Neural progenitor cell (in vitro differentiated cells): ENCODE data around the gene PRSS3. TPM values are rescaled to one million over a fixed set of nuclear protein-coding genes. Genes with fewer than 3 reads are reported as not detected.
"Not testable (repeated sequence)": the region's sequence is repeated elsewhere in the genome, so short reads cannot be mapped to it uniquely, and the experiment has no call there.

ENCODE experiments used
- DNase-seq: peaks from one replicate; pipeline ENCODE4 v3.0.0-alpha.2; 2016; ENCODE audit warnings: low spot score
- H2AFZ ChIP-seq: fragments of 200-600 bp; sonication (generic); replicated peaks from 2 replicates; pipeline ENCODE4 v1.6.1; 2016; ENCODE audit warnings: antibody characterized with exemption
- H3F3A ChIP-seq: fragments of 200-600 bp; sonication (generic); 2 replicates; pipeline ENCODE4 v1.6.1; 2016; ENCODE audit warnings: antibody characterized with exemption, low read depth
- H3K27ac ChIP-seq: fragments of 200-600 bp; sonication (generic); 2 replicates; pipeline ENCODE4 v1.5.1; 2016; ENCODE audit warnings: mild to moderate bottlenecking
- H3K27me3 ChIP-seq: fragments of 200-600 bp; sonication (generic); 2 replicates; pipeline ENCODE4 v1.6.1; 2016; ENCODE audit warnings: mild to moderate bottlenecking, moderate library complexity
- H3K36me3 ChIP-seq: fragments of 200-600 bp; sonication (generic); 2 replicates; pipeline ENCODE4 v1.5.1; 2016
- H3K4me1 ChIP-seq: fragments of 200-600 bp; sonication (generic); 2 replicates; pipeline ENCODE4 v1.6.1; 2016; ENCODE audit warnings: mixed run types
- H3K4me2 ChIP-seq: fragments of 200-600 bp; sonication (generic); 2 replicates; pipeline ENCODE4 v1.6.1; 2016
- H3K4me3 ChIP-seq: fragments of 200-600 bp; sonication (generic); 2 replicates; pipeline ENCODE4 v1.5.1; 2016
- H3K79me2 ChIP-seq: fragments of 200-600 bp; sonication (generic); 2 replicates; pipeline ENCODE4 v1.6.1; 2016; ENCODE audit warnings: low read depth
- H3K9ac ChIP-seq: fragments of 200-600 bp; sonication (generic); 2 replicates; pipeline ENCODE4 v1.6.1; 2016
- H3K9me3 ChIP-seq: fragments of 200-600 bp; sonication (generic); 2 replicates; pipeline ENCODE4 v1.5.1; 2016; ENCODE audit warnings: low read depth
- H4K20me1 ChIP-seq: fragments of 200-600 bp; sonication (generic); 2 replicates; pipeline ENCODE4 v1.6.1; 2016; ENCODE audit warnings: low read depth
- H3K27ac Mint-ChIP-seq: 3 replicates; pipeline ENCODE4 v1.8.0; 2021; ENCODE audit warnings: mixed read lengths
- H3K27me3 Mint-ChIP-seq: 2 replicates; pipeline ENCODE4 v1.8.0; 2022; ENCODE audit warnings: low read depth, mild to moderate bottlenecking, inconsistent platforms, moderate library complexity, mixed read lengths; ENCODE audit not compliant: insufficient read depth
- H3K36me3 Mint-ChIP-seq: 3 replicates; pipeline ENCODE4 v1.8.0; 2021; ENCODE audit warnings: mixed read lengths
- H3K4me1 Mint-ChIP-seq: 3 replicates; pipeline ENCODE4 v1.8.0; 2021; ENCODE audit warnings: mixed read lengths
- H3K4me3 Mint-ChIP-seq: 3 replicates; pipeline ENCODE4 v1.8.0; 2021; ENCODE audit warnings: mild to moderate bottlenecking, moderate library complexity, mixed read lengths
- H3K9me3 Mint-ChIP-seq: 3 replicates; pipeline ENCODE4 v1.8.0; 2020; ENCODE audit warnings: mixed read lengths
- CTCF ChIP-seq: fragments of 200-600 bp; sonication (generic); IDR thresholded peaks from 2 replicates; pipeline ENCODE4 v1.5.1; 2017; ENCODE audit warnings: antibody characterized with exemption, mild to moderate bottlenecking
- EZH2 ChIP-seq: fragments of 200-600 bp; sonication (generic); IDR thresholded peaks from 2 replicates; pipeline ENCODE4 v1.6.1; 2017; ENCODE audit warnings: antibody characterized with exemption, mild to moderate bottlenecking, moderate library complexity
- EZH2phosphoT487 ChIP-seq: fragments of 200-600 bp; sonication (generic); IDR thresholded peaks from 2 replicates; pipeline ENCODE4 v1.6.1; 2017; ENCODE audit warnings: antibody characterized with exemption
- total RNA-seq: library from RNA; depleted of rRNA; stranded (reverse); fragments of >200 nt; gene quantifications from 2 replicates; pipeline ENCODE4 v1.2.3, GENCODE V29; 2015; ENCODE audit warnings: low replicate concordance

PRSS3 gene
- total RNA-seq, 1 donor from 2014 or later, result not detected

GRCh38 chr9:33750839-33751339 lies 44.5 kb upstream of the PRSS3 start:
- no peak overlapping the region for H3K27ac Mint-ChIP-seq
- Histone ChIP-seq H3K4me3 (no peak overlapping the region), H2AFZ (no peak overlapping the region), H3K4me2 (no peak overlapping the region), H3K4me1 (no peaks in the 10 kb centered on the region), H3K9ac (no peak overlapping the region), H3K9me3 (no peaks in the 10 kb centered on the region), H3F3A (no peaks in the 10 kb centered on the region), H3K79me2 (no peaks in the 10 kb centered on the region), H4K20me1 (no peaks in the 10 kb centered on the region), H3K36me3 (no peaks in the 10 kb centered on the region), H3K27ac (no peak overlapping the region), H3K27me3 (no peaks in the 10 kb centered on the region)
- H3K4me3 Mint-ChIP-seq, result no peak overlapping the region
- no peaks in the 10 kb centered on the region for H3K4me1 Mint-ChIP-seq
- H3K27me3 Mint-ChIP-seq, result peaks cover 9% of the 10 kb centered on the region
- no peaks in the 10 kb centered on the region for H3K36me3 Mint-ChIP-seq
- DNase-seq, result no peak
- no peaks in the 10 kb centered on the region for H3K9me3 Mint-ChIP-seq
- TF ChIP-seq CTCF (no peak), EZH2 (no peak), EZH2phosphoT487 (no peak)

- Histone ChIP-seq H3K4me2 (no peak overlapping the region), H3F3A (no peaks in the 10 kb centered on the region), H2AFZ (no peak overlapping the region), H3K27ac (no peak overlapping the region), H3K9me3 (no peaks in the 10 kb centered on the region), H3K27me3 (no peaks in the 10 kb centered on the region), H3K79me2 (no peaks in the 10 kb centered on the region), H3K4me1 (no peaks in the 10 kb centered on the region), H3K36me3 (no peaks in the 10 kb centered on the region), H3K4me3 (no peak overlapping the region), H4K20me1 (no peaks in the 10 kb centered on the region), H3K9ac (no peak overlapping the region)
- DNase-seq, result no peak
- H3K4me1 Mint-ChIP-seq, result no peaks in the 10 kb centered on the region
- H3K9me3 Mint-ChIP-seq, result no peaks in the 10 kb centered on the region
- H3K4me3 Mint-ChIP-seq, result no peak overlapping the region
- no peak overlapping the region for H3K27ac Mint-ChIP-seq
- no peaks in the 10 kb centered on the region for H3K36me3 Mint-ChIP-seq
- H3K27me3 Mint-ChIP-seq, result peaks cover 7% of the 10 kb centered on the region
- no peak for TF ChIP-seq CTCF
- no peak for TF ChIP-seq EZH2phosphoT487
- TF ChIP-seq EZH2, result no peak
Measured at GRCh38 chr9:33751536-33752129, 43.7 kb upstream of the PRSS3 start.

GRCh38 chr9:33752130-33752637 lies 43.2 kb upstream of the PRSS3 start:
- no peaks in the 10 kb centered on the region for H3K4me1 ChIP-seq
- Mint-ChIP-seq H3K4me1 (no peaks in the 10 kb centered on the region), H3K4me3 (no peak overlapping the region), H3K27ac (no peak overlapping the region), H3K9me3 (no peaks in the 10 kb centered on the region), H3K36me3 (no peaks in the 10 kb centered on the region), H3K27me3 (peaks cover 5% of the 10 kb centered on the region)
- no peak overlapping the region for H3K27ac ChIP-seq
- H3K79me2 ChIP-seq, result no peaks in the 10 kb centered on the region
- no peak for DNase-seq
- H3K27me3 ChIP-seq, result no peaks in the 10 kb centered on the region
- H4K20me1 ChIP-seq, result no peaks in the 10 kb centered on the region
- H3F3A ChIP-seq, result no peaks in the 10 kb centered on the region
- H3K4me3 ChIP-seq, result no peak overlapping the region
- no peak overlapping the region for H3K9ac ChIP-seq
- TF ChIP-seq EZH2 (no peak), EZH2phosphoT487 (no peak), CTCF (no peak)
- no peak overlapping the region for H2AFZ ChIP-seq
- no peak overlapping the region for H3K4me2 ChIP-seq
- H3K9me3 ChIP-seq, result no peaks in the 10 kb centered on the region
- H3K36me3 ChIP-seq, result no peaks in the 10 kb centered on the region

- H3K4me1 Mint-ChIP-seq, H3F3A ChIP-seq, H3K9me3 ChIP-seq, H3K4me1 ChIP-seq, DNase-seq, H3K27me3 ChIP-seq, H3K9me3 Mint-ChIP-seq, H3K36me3 Mint-ChIP-seq, H3K4me3 Mint-ChIP-seq, H3K79me2 ChIP-seq, H4K20me1 ChIP-seq, H3K4me3 ChIP-seq, H3K27ac Mint-ChIP-seq, H3K4me2 ChIP-seq, H3K36me3 ChIP-seq, H2AFZ ChIP-seq, H3K9ac ChIP-seq, H3K27me3 Mint-ChIP-seq, H3K27ac ChIP-seq: not testable (repeated sequence)
Measured at GRCh38 chr9:33752789-33753188, 42.6 kb upstream of the PRSS3 start.

GRCh38 chr9:33759648-33760047 lies 35.7 kb upstream of the PRSS3 start:
- H3K9me3 ChIP-seq, H3K27me3 ChIP-seq, H3K27ac ChIP-seq, H3K4me3 Mint-ChIP-seq, H3K4me2 ChIP-seq, H3K79me2 ChIP-seq, H3K4me3 ChIP-seq, H3K4me1 Mint-ChIP-seq, DNase-seq, H3K4me1 ChIP-seq, H3F3A ChIP-seq, H3K27ac Mint-ChIP-seq, H3K27me3 Mint-ChIP-seq, H3K9ac ChIP-seq, H3K36me3 Mint-ChIP-seq, H2AFZ ChIP-seq, H4K20me1 ChIP-seq, H3K36me3 ChIP-seq, H3K9me3 Mint-ChIP-seq: not testable (repeated sequence)
